ENCODE data around the gene PUS3.
"Not testable (repeated sequence)": the region's sequence is repeated elsewhere in the genome, so short reads cannot be mapped to it uniquely, and the experiment has no call there.

PUS3 gene

DNA sequence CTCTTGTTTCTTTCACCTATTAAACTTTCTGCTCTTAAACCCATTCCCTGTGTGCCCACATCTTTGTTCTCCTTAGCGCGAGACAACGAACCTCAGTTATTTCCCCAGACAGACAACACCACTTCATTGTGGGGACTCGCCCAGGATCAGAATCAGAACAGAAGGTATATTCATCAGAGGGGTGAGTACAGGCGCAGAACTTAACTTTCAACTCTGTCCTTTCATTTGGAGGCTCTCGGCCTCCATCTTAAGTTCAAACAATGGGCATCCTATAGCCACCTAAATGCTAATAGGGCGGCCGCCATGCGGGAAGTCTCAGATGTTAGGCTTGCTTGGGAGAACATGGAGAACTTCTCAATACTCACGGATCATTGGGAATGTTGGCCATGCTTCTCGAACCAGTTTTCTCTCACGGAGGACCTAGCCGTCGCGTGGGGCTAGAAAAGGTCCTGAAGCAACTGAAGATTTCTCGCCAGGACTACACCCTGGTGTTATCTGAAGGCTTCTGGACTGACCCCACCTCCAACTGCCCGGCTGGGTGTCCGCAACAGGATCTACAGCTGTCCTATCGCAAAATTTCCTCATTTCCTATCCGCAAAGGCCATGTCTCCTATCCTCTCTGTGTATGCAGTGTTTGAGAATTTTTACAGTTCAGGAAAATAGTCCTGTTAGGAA is 29.0 kb downstream of the PUS3 start:
- no peak for DNase-seq (ENCODE audit: low read depth, low spot score)

DNA sequence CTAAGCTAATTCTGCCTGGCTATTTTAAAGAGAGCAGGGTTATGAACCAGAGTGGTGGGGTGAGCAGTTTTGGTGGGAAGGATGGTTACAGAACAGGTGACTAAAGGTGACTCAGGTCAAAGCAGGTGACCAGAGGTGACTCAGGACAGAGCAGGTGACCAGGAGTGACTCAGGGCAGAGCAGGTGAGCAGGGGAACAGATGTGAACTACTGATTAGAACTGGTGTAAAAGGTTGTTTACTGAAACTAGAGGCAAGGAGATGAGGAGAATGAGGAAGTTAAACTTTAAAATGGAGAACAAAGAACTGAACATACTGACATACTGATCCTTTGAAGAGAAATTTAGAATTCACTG is 30.9 kb downstream of the PUS3 start:
- no peak for DNase-seq (ENCODE audit: low read depth, low spot score)
- H3K27ac ChIP-seq: no peak overlapping the region

More for the DNA sequence above, 29.0 kb downstream of the PUS3 start:
- no peak overlapping the region for H3K27ac ChIP-seq

DNA sequence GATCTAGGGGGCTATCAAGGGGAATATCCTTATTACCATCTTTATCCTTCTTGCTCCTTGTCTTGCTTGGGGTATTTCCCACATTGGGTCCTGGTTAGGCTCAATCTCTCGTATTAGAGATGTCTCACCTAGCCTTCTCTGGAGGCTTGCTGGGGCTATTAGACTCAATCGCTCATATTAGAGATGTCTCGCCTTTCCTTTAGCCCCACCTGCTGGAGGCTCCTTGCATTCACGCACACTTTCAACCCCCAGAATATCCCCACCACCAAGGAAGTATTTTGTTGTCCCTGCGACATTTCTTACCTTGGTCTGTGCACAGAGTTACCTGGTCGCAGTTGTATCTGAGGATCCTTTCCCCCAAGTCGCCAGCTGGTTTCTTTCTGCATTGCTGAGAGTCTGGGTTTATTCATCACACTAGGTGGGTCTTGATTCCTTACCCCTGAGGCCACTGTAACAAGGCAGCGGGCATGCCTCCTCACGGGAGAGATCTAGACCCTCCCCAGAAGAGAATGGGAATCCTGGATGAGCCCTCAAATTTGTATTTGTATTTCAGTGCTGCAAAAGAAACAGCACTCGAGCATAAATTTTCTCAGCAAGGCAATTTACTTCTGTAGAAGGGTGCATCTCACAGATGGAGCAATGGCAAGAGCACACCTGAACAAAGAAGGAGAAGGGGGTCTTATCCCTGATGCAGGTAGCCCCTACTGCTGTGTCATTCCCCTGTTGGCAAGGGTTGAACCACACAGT is 31.4 kb downstream of the PUS3 start:
- DNase-seq (ENCODE audit: low read depth, low spot score): no peak

DNA sequence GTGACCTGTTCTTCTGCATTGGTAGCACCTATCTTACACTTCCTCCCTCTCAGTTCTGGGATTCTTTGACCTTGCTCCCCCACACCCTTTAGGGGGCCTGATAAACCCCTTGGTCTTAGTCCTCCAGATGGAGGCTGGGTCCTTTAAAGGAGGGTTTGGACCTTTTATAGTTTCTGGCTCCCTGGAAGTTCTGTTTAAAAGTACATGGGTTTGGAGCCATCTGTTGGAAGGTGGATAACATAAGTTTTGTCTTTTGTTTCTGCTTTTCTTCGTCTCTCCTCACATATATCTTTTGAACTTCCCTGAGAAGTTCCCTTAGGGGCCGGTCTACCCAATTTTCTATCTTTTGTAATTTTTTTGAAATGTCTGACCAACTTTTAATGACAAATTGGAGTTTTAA is 33.5 kb downstream of the PUS3 start:
- DNase-seq (ENCODE audit: low read depth, low spot score): no peak
- no peak overlapping the region for H3K27ac ChIP-seq

More for the DNA sequence above, 31.4 kb downstream of the PUS3 start:
- no peak overlapping the region for H3K27ac ChIP-seq

DNA sequence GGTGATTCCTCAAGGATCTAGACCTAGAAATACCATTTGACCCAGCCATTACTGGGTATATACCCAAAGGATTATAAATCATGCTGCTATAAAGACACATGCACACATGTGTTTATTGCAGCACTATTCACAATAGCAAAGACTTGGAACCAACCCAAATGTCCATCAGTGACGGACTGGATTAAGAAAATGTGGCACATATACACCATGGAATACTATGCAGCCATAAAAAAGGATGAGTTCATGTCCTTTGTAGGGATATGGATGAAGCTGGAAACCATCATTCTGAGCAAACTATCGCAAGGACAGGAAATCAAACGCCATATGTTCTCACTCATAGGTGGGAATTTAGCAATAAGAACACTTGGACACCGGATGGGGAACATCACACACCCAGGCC is 37.7 kb downstream of the PUS3 start:
- DNase-seq (ENCODE audit: low read depth, low spot score); H3K27ac ChIP-seq: not testable (repeated sequence)

DNA sequence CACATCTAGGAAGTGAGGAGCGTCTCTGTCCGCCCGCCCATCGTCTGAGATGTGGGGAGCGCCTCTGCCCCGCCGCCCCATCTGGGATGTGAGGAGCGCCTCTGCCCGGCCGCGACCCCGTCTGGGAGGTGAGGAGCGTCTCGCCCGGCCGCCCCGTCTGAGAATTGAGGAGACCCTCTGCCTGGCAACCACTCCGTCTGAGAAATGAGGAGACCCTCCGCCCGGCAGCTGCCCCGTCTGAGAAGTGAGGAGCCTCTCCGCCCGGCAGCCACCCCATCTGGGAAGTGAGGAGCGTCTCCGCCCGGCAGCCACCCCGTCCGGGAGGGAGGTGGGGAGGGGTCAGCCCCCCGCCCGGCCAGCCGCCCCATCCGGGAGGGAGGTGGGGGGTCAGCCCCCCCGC is 40.2 kb downstream of the PUS3 start:
- not testable (repeated sequence) for DNase-seq (ENCODE audit: low read depth, low spot score)

DNA sequence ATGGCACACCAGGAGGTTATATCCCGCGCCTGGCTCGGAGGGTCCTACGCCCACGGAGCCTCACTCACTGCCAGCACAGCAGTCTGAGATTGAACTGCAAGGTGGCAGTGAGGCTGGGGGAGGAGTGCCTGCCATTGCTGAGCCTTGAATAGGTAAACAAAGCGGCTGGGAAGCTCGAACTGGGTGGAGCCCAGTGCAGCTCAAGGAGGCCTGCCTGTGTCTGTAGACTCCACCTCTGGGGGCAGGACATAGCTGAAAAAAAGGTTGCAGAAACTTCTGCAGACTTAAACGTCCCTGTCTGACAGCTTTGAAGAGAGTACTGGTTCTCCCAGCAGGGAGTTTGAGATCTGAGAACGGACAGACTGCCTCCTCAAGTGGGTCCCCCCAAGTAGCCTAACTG is 45.3 kb downstream of the PUS3 start:
- not testable (repeated sequence) for DNase-seq (ENCODE audit: low read depth, low spot score); H3K27ac ChIP-seq

More for the DNA sequence above, 40.2 kb downstream of the PUS3 start:
- H3K27ac ChIP-seq: not testable (repeated sequence)

DNA sequence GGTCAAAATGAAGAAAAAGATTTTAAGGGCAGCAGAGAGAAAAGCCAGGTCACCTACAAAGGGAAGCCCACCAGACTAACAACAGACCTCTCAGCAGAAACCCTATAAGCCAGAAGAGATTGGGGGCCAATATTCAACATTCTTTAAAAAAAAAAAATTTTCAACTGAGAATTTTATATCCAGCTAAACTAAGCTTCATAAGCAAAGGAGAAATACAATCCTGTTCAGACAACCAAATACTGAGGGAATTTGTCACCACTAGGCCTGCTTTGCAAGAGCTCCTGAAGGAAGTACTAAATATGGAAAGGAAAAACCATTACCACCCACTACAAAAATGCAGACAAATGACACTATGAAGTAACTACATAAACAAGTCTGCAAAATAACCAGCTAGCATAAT is 56.8 kb downstream of the PUS3 start:
- DNase-seq (ENCODE audit: low read depth, low spot score): no peak
- H3K27ac ChIP-seq: no peak overlapping the region

Measured in epithelial cell of prostate (primary cell).